NCI-H1694 (cell line): ENCODE data around the gene OTUD5.

ENCODE experiments used
- DNase-seq: peaks from one replicate; lab custom pipeline; 2025; lab: John Stamatoyannopoulos, UW

Gene OTUD5

DNA sequence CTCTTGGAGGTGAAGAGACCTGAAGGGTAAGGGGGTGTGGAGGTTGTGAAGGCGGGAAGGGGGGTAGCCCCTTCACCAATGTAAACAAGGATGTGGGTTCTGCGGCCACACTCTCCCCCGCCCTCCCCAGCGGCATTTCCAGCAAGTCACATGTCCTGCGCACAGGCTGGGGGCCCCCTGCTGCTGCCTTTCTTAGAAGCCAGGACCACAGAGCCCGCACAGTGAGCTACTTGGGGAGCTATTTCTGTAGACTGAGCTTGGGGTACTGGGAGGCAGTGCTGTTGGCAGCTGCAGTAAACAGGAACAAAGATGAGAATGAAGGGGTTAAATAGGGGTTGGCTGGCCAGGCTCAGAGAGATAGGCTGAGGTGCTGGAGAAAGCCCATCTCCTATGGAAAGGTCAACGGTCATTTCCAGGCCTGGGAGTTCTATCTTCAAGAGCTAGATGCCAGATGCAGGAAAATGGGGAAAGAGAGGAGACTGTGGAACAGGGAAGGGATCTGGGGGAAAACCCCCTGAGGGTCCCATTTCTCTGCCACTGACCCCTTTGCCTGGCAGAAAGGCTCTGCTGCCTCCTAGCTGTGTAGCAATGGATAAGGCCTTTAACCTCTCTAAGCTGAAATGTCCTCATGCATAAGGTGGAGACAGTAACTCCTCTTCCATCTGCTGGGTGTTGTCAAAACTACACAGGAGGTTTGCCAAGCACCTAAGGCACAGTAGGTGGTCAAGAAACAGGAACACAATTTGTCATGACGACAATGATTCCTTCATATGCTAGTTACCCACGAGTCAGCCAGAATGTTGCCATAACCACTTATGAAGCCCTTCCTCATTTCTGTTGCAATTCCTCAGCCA lies 20.1 kb downstream of the OTUD5 start:
- no peak for DNase-seq

DNA sequence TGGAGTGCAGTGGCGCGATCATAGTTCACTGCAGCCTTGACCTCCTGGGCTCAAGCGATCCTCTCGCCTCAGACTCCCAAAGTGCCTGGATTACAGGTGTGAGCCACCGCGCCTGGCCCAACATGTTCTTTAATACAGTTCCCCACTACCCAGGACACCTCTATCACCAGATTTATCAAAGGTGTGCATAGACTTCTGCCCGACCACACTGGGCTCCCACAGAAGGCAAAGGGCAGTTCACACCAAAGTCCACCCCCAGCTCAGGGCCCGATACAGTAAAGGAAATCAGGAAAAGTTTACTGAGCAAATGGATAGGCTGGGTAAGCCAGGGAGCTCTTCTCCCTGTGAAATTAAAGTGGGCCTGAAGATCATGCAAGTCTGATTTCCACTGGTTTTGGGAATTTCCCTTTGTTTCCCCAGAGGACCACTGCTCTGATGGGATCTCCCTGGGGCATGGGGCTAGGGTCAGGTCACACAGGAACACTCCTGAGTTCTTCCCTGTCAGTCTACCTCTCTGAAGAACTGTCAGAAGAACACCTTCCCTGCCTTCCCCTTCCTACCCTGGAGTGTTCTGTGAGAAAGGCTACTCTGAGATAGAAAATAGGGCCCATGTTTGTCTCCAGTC lies 20.9 kb downstream of the OTUD5 start:
- DNase-seq, result no peak

DNA sequence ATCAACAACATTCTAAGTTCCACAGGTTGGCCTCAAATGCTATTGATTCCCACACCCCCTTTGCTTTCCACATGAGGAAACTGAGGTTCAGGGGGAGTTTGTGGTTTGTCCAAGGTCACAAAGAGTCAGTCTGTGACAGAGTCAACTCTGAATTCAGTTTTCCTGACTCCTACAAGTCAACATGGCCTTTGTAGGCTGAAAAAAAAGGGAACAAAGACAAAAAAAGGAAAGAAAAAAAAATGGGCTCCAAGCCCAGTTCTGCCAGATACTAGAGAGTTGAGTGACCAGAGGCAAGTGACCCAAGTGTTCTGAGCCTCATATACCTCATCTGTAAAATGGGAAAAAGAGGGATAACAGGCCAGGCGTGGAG lies 22.1 kb downstream of the OTUD5 start:
- DNase-seq, result no peak

DNA sequence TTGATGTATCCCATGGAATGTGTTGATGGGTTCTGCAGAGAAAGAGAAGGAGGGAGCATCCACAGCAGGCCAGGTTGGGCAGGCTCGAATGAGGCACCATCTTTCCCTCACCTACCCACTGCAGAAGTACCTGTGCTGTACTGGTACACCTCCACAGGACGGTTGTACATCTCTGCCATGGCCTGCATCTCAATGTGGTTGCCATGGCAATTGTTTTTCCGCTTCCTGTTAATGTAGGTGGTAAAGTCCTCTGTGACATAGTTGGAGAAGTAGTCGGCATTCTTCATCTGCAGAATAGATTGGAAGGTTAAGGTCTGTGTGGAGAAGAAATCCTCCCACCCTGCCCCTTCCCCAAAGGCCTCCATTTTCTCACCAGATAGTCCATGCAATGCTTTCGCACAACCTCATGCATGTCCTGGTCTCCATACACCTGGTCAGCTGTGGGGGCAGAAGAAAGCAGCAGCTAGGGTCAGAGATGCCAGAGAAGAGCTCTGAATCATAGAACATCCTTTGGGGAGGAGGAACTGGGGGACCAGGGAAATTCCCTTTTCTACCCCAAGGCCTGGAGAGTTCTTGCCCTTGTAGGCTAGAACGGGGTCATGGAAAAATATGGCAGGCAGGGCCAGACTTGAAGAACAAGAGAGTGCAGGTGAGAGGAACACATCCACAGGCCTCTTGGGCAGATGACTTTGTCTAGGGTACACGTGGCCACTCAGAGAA lies 22.7 kb downstream of the OTUD5 start:
- DNase-seq, result no peak

DNA sequence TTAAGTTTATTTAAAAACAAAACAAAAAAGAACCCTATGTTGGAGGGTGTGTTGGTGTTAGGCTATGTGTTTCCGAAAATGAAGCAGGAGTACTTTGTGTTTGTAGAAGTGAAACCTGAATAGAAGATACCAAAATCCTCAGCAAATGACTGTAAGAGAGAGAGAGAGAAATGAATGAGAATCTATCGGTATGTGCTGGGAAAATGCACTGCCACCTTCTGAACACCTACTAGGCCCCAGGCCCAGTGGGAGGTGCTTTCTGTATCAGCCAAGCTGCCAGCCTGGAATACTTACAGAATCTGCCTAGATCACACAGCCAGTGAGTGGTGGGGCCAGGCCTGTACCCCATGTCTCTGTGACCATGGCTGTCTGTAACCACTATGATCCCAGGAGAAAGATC lies 23.6 kb downstream of the OTUD5 start:
- no peak for DNase-seq

DNA sequence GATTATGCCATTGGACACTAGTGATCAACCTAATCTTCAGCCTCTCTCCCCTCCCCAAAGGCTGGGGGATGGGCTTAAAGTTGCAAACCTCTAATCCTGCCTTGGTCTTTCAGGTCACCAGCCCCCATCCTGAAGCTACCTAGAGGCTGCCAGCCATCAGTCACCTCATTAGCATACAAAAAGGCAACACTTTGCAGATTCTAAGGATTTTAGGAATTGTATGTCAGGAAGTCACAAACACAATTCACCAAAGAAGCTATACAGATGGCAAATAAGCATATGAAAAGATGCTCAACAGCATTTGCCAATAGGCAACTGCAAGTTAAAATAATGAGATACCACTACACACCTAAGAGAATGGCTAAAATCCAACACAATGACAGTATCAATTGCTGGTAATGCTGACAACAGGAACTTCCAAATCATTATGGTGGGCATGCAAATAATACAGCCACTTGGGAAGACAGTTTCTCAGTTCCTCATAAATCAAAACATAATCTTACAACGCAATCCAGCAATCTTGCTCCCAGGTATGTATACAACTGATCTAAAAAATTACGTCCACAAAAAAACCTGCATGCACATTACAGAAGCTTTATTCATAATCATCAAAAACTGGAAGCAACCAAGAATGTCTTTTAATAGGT lies 29.5 kb downstream of the OTUD5 start:
- DNase-seq, result no peak

DNA sequence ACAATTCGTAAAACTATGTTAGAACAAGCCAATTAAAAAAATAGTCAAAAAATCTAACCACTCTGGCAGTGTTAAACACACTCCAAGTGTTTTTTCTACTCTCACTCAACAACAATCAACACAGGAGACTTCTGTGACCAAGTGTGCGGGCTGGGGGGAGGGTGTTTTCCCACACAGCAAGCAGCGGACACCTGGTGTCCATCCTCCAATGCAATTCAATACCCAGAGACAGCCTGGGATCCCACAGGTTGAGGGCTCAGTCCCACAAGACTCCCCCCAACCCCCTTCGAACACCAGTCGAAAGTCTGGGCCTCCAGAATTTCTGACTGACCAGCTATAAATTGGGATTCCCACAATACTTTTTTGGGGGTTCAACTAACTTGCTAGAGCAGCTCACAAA lies 30.3 kb downstream of the OTUD5 start:
- DNase-seq, result no peak

DNA sequence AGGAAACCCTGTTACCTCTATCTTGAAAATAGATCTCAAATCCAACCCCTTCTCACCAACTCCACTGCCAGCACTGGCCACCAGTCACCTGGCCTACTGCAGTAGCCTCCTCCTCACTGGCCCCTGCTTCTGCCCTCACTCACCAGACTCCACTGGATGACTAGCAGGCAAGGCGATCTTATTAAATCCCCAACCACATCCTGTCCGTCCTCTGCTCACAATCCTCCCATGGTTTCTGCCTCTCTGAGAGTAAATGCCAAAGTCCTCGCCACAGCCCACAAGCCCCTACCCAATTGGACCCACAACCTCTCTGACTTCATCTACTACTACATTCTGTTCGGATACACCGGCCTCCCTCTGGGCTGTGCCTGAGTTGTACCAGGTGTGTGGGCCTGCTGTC lies 33.1 kb downstream of the OTUD5 start:
- no peak for DNase-seq

DNA sequence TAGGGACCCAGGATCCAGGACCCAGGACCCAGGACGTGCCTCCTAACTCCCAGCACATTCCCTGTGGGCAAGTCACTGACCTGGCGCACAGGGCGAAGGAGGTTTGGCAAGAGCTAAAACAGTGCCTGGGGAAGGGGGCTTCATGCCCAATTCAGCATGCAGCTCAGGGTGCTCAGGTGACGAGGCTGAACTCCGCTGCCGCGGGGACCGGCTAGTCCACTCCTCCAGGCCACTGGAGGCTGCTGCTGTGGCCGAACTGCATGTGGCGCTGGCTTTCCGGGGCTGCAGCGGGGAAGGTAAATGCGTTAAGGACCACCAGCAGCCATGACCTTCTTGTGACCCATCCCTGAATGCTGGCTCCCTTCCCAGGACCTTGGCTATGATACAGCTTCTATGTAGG lies 33.6 kb downstream of the OTUD5 start:
- DNase-seq, result no peak

DNA sequence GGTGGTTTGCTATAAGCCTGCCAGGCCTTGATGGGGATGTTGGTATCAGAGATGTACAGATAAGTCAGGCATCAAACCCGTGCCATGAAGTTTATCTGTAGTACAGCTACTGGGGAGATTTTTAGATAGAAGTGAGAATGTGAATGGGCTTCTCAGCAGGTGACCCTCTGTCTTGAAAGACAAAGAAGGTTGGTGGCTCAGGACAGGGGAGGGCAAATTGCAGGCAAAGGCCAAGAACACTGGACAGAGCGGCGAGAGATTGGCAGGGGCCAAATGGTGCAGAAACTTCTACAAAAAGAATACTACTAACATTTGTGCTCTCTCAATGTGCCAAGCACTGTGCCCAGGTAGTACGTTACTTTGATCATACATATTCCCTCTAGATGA lies 36.7 kb downstream of the OTUD5 start:
- DNase-seq, result no peak

DNA sequence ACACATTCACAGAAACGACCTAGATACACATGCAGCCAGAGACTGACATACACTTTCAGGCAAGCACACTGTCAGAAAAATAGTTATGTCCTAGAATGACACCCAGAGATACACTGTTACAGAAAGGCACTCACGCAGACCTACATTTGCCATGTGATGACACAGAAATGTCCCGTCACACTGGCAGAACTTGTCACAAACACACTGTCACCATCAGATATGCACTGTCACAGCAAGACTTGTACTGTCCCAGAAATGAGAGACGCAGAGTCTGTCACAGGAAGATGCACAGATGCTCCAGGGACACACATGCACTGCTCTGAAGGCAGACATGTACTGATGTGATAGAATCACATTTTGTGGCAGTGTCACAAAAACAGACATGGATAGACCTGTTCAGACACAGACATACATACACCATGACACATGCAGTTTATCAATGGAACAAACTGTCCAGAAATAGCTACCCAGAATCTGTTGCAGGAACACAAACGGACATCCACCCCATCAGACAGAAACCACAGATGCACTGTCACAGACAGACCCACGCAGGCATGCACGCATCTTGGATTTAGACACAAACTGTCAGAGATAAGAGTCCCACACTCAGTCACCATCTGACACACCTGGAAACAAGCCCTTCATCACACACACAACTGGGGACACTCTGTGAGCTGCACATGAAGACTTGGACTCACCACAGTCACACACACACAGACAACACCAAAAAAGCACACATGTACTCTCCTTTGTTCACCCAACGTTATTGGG lies 37.3 kb downstream of the OTUD5 start:
- DNase-seq, result peak; percentile 3

DNA sequence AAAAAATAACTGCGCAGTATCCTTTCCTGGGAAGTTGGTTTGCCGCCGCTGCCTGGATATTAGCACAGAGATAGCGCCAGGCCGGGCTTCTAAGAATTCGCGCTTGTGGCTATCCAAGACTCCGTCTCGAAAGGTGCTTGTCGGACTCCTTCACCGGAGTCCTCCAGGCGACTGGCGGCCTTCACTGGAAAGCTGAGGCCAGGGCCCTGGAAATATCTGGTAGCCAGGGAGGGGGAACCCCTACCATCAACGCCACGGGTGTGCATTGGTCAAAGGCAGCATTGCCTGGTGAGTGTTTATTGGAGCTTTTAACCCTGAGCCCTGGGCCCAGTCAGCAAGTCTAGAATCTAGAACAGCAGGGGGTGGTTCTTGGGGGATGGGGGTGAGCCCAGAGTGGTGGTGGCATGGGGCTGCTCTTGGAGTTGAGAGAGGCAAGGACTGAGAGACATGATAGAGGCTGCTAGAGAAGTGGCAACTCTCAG lies 38.0 kb downstream of the OTUD5 start:
- no peak for DNase-seq

DNA sequence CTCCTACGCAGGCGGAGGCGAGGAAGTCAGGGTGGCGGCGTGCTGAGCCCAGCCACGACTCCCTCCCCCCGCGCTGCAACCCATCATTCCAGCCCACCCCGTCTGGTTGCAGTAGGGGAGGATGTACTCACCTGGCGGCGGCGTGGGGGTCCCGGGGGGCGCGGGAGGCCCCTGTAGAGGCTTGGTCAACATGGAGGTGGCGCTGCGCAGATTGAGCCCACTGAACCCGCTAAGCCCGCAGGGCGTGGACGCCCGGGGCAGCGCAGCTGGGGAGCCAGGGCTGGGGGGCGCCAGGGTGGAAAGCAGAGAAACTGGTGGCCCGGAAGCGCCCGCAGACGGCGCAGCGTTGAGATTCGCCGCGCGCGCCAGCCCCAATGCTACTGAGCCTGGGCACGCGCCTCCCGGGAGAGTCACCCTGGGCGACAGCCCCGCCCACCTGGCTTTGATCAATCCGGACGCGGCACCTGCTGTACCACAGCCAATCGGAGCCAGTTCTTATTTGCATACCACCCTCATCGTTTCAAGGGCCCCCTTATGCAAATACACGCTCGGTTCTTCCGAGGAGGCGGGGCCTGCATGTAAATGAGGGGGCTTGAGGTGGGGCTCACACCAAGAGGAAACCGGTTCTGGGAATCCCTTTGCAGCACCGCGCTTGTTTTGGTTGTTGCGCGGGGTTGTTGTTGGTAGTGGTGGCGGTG lies 38.6 kb downstream of the OTUD5 start, which contains the start of gene PIM2:
Gene PIM2 (minus strand): TSS at position 382 of the 698 bp plus-strand sequence. CDS start 190 bp downstream, at position 192.
- DNase-seq, result peak; percentile 93

DNA sequence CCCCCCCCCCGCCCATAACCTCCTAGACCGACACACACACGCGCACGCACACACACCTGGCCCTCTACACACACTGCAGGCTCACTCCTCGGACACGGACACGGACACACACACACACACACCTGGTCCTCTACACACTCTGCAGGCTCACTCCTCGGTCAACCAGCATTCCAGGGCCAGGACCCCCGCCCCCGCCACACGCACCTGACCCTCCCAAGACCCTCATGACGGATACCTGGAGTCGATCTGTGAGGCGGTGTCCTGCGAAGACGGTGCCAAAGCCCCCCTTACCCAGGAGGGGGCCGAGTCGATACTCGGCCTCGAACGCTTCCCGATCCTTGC lies 39.1 kb downstream of the OTUD5 start:
- no peak for DNase-seq

DNA sequence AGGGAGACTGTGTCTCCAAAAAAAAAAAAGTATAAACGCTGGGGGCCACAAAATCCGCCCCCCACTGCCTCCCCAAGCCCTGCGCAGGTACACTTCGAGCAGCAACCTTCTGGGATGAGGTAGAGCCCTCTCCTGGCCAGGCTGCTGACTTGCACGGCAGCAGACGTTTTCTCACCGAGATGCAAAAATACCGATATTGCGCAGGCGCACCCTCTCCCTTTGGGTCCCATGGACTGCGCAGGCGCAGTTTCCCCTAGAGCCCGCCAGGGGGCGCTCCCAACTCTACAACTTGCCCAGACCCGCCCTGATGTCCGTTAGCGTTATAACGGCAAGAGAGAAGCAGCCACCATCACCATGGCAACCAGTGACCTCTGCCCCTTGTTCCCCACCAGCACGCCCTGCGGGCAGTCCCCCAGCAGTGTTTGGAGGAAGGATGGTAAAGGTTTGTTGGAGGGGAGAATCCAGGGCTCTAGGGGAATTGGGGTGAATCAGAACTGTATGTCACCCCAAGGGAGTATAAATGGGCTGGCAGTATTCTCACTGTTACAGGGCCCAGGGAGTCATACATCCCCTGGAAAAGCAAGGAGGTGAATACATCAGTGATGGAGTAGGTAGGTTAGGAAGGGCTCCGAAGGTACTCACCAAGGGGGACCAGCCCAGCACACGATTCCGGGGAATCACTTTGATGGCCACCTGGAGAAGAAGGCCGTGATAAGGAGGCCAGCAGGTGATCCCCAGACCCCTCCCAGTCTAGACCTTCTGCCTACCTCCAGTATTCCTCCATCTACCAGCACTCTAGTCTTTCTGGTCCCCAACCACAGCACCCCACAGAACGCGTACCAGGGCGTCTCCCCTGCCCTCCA lies 40.0 kb downstream of the OTUD5 start:
- DNase-seq, result peak; percentile 90

DNA sequence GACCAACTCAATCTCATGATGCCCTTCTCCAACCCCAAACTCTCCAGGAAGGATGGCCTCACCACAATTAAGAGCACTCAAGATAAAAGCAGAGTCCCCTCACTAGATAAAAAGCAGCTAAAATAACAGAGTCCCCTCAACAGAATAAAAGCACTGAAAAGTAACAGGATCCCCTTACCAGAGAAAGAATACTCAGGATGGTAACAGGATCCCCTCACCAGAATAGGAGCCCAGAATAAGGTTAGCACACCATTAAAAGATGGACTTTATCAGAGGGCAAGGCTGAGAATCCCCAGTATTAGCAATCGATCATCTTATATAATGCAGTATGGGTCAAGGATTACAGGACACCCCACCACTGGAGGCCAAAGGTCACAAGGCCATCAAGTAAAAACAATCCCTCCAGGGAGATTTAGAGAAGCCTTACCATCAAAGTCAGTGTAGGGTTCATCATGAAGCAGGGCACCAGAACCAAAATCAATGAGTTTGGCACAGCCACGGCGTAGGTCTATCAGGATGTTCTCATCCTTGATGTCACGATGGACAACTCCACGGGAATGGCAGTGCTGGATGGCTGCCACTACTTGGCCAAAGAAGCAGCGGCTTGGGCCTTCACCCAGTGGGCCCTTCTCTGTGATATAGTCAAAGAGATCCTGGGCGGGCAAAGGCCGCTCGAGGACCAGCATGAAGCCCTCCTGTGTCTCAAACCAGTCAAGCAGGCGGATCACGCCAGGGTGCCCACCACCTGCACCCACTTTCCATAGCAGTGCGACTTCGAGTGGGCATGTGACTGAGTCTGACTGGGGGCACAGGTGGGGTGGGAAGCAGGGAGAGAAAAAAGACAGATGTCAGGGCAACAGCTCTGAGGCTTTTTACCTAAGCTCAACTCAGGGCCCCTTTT lies 42.6 kb downstream of the OTUD5 start:
- no peak for DNase-seq

DNA sequence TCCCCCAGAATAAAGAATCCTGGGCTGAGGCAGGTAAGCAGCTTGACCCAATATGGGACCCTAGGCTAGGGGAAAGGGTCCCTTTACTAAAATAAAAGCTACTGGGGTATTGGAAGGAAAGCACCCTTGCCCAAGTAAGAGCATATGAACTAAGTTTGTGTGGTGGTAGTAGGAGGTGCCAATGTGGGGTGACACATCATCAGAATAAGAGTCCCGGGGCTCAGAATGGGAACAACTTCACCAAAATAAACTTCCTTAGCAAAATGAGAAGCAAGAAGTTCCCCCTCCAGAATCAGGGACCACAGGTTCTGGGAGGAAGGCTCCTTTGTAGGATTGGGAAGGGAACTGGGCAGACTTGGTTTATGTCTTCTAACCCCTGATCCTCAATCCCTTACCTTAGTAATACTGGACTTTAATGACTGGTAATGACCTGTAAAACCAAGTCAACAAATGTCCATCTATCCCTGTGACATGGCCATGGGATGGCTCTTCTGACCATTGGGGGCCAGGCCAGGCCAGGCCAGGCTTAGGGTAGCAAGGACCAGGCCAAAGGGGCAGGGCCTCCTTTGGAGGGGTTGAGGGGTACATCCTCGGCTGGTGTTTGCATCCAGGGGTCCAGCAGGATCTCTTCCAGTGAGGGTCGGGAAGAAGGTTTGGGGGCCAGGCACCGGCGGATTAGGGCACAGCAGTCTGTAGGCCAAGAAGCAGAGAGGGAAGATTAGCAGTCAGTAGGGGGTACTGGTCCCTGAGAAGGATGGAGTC lies 43.6 kb downstream of the OTUD5 start:
- DNase-seq, result no peak
